IPS-18a (cell line): ENCODE results near the gene DBF4B.
"Not testable (repeated sequence)": the region's sequence is repeated elsewhere in the genome, so short reads cannot be mapped to it uniquely, and the experiment has no call there.

Experiments
- H3K27ac ChIP-seq: one replicate; pipeline ENCODE4 v1.5.1; 2013; ENCODE audit warnings: low read length
- H3K27me3 ChIP-seq: one replicate; pipeline ENCODE4 v1.6.1; 2013; ENCODE audit warnings: mild to moderate bottlenecking, low read length; ENCODE audit not compliant: control insufficient read depth, insufficient read depth
- H3K36me3 ChIP-seq: one replicate; pipeline ENCODE4 v1.6.1; 2013; ENCODE audit warnings: low read depth, low read length; ENCODE audit not compliant: control insufficient read depth
- H3K4me1 ChIP-seq: one replicate; pipeline ENCODE4 v1.6.1; 2013; ENCODE audit warnings: low read depth, low read length; ENCODE audit not compliant: control insufficient read depth
- H3K4me3 ChIP-seq: one replicate; pipeline ENCODE4 v1.5.1; 2013; ENCODE audit warnings: low read length
- H3K9ac ChIP-seq: one replicate; pipeline ENCODE4 v1.6.1; 2013; ENCODE audit warnings: mild to moderate bottlenecking, low read length, moderate library complexity
- H3K9me3 ChIP-seq: one replicate; pipeline ENCODE4 v1.6.1; 2013; ENCODE audit warnings: low read depth, low read length; ENCODE audit not compliant: control insufficient read depth

DBF4B gene

GRCh38 chr17:44736551-44737240, 28.2 kb downstream of the DBF4B start:
- H3K27me3 ChIP-seq = no peaks in the 10 kb centered on the region
- H3K9me3 ChIP-seq = no peaks in the 10 kb centered on the region
- H3K36me3 ChIP-seq = peaks cover 27% of the 10 kb centered on the region
- no peak overlapping the region for H3K9ac ChIP-seq
- H3K4me1 ChIP-seq = no peaks in the 10 kb centered on the region
- H3K27ac ChIP-seq = no peak overlapping the region
- no peak overlapping the region for H3K4me3 ChIP-seq

DNA sequence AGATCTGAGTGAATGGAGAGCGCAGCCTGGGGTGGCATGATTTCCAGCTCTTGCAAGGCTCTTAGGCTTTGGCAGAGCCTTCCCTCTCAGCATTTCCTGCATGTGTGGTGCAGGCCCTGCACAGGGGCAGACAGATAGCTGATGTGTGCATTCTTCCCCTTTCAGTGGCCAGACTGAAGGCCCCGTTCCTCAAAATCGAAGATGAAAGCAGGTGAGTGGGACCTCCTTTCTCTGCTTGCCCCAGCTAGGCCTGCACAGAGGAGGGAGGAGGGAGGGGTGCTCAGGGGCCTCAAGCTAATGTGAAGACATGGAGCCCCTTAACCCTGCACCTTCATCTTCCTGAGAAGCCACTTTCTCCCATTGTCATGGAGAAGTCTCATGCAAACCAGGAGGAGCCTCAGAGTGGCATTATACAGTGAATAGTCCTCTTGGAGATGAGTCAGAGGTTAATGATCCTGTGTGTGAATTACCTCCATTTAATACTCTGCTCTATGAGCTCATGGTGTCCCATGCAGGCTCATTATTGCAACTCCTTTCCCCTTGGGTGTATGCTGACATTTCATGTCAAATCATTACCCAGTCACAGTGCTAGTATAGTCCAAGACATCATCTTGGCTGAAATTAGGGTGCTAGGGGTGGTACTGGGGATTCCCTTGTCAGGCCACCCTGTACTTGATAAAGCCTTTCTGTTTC, 29.9 kb downstream of the DBF4B start:
- Histone ChIP-seq H3K36me3 (peaks cover 27% of the 10 kb centered on the region), H3K27me3 (no peaks in the 10 kb centered on the region), H3K9ac (no peak overlapping the region), H3K9me3 (no peaks in the 10 kb centered on the region), H3K4me3 (no peak overlapping the region), H3K4me1 (no peaks in the 10 kb centered on the region), H3K27ac (no peak overlapping the region)

- Histone ChIP-seq H3K27me3 (no peaks in the 10 kb centered on the region), H3K36me3 (peaks cover 18% of the 10 kb centered on the region), H3K9me3 (no peaks in the 10 kb centered on the region), H3K9ac (no peak overlapping the region), H3K4me3 (no peak overlapping the region), H3K27ac (no peak overlapping the region), H3K4me1 (no peaks in the 10 kb centered on the region)
Observed at GRCh38 chr17:44741316-44741715, 32.9 kb downstream of the DBF4B start.

- H3K9ac ChIP-seq = no peak overlapping the region
- no peak overlapping the region for H3K4me3 ChIP-seq
- H3K27me3 ChIP-seq = no peaks in the 10 kb centered on the region
- H3K4me1 ChIP-seq = no peaks in the 10 kb centered on the region
- H3K27ac ChIP-seq = no peak overlapping the region
- no peaks in the 10 kb centered on the region for H3K9me3 ChIP-seq
- H3K36me3 ChIP-seq = peaks cover 25% of the 10 kb centered on the region
Observed at GRCh38 chr17:44745301-44745700, 36.8 kb downstream of the DBF4B start.

- H3K4me1 ChIP-seq, H3K9ac ChIP-seq, H3K27me3 ChIP-seq, H3K9me3 ChIP-seq, H3K4me3 ChIP-seq, H3K27ac ChIP-seq: not testable (repeated sequence)
- H3K36me3 ChIP-seq = peaks cover 28% of the 10 kb centered on the region
Observed at GRCh38 chr17:44745738-44746137, 37.3 kb downstream of the DBF4B start.

GRCh38 chr17:44747566-44747965, 39.1 kb downstream of the DBF4B start:
- no peak overlapping the region for H3K27ac ChIP-seq
- H3K4me1 ChIP-seq = no peaks in the 10 kb centered on the region
- H3K9ac ChIP-seq = no peak overlapping the region
- H3K4me3 ChIP-seq = no peak overlapping the region
- no peaks in the 10 kb centered on the region for H3K9me3 ChIP-seq
- peaks cover 25% of the 10 kb centered on the region for H3K36me3 ChIP-seq
- no peaks in the 10 kb centered on the region for H3K27me3 ChIP-seq

GRCh38 chr17:44749076-44749979, 40.9 kb downstream of the DBF4B start:
- no peaks in the 10 kb centered on the region for H3K4me1 ChIP-seq
- H3K27ac ChIP-seq = no peak overlapping the region
- H3K9ac ChIP-seq = no peak overlapping the region
- no peak overlapping the region for H3K4me3 ChIP-seq
- H3K36me3 ChIP-seq = peaks cover 25% of the 10 kb centered on the region
- no peaks in the 10 kb centered on the region for H3K9me3 ChIP-seq
- no peaks in the 10 kb centered on the region for H3K27me3 ChIP-seq

- peaks cover 25% of the 10 kb centered on the region for H3K36me3 ChIP-seq
- H3K9ac ChIP-seq = no peak overlapping the region
- no peak overlapping the region for H3K4me3 ChIP-seq
Observed at GRCh38 chr17:44749980-44750318, 41.5 kb downstream of the DBF4B start.

GRCh38 chr17:44751331-44751730, 42.9 kb downstream of the DBF4B start:
- Histone ChIP-seq H3K9ac (no peak overlapping the region), H3K9me3 (no peaks in the 10 kb centered on the region), H3K4me1 (no peaks in the 10 kb centered on the region), H3K27ac (no peak overlapping the region), H3K4me3 (no peak overlapping the region), H3K27me3 (no peaks in the 10 kb centered on the region), H3K36me3 (peaks cover 25% of the 10 kb centered on the region)

More at GRCh38 chr17:44749980-44750318, 41.5 kb downstream of the DBF4B start:
- no peaks in the 10 kb centered on the region for H3K4me1 ChIP-seq
- H3K9me3 ChIP-seq = no peaks in the 10 kb centered on the region
- no peak overlapping the region for H3K27ac ChIP-seq
- no peaks in the 10 kb centered on the region for H3K27me3 ChIP-seq

- peaks cover 1% of the 10 kb centered on the region for H3K27me3 ChIP-seq
- H3K36me3 ChIP-seq = peaks cover 25% of the 10 kb centered on the region
- H3K4me1 ChIP-seq = no peaks in the 10 kb centered on the region
Observed at GRCh38 chr17:44751806-44752205, 43.3 kb downstream of the DBF4B start.

GRCh38 chr17:44752953-44753861, 44.7 kb downstream of the DBF4B start:
- Histone ChIP-seq H3K36me3 (peaks cover 13% of the 10 kb centered on the region), H3K9ac (no peak overlapping the region), H3K4me1 (no peaks in the 10 kb centered on the region), H3K4me3 (no peak overlapping the region), H3K27me3 (peaks cover 15% of the 10 kb centered on the region), H3K9me3 (no peaks in the 10 kb centered on the region), H3K27ac (no peak overlapping the region)

More at GRCh38 chr17:44751806-44752205, 43.3 kb downstream of the DBF4B start:
- Histone ChIP-seq H3K4me3 (no peak overlapping the region), H3K9ac (no peak overlapping the region), H3K27ac (no peak overlapping the region), H3K9me3 (no peaks in the 10 kb centered on the region)
